ENCODE data around the gene S1PR3. TPM values are rescaled to one million over a fixed set of nuclear protein-coding genes. Genes with fewer than 3 reads are reported as not detected.

S1PR3 gene
- total RNA-seq, 4 donors from 2014 or later, result 1.9 to 6.7 (median 4.3) TPM

DNA sequence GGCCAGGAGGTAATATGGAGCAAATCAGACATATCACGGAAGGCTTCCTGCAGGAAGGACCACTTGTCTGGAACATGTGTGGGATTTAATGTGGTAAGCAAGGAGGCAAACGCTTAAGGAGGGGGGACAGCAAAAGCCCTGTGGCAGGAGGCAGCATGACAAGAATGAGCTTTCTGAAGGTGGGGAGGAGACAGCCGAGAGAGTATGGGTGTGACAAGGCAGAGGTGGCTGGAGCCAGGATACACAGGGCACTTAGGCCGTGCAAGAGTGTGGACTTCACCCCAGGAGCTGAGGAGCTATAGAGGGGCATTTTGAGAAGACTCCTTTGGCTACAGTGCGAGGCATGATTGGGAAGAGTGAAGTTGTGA, 14.4 kb upstream of the S1PR3 start:
- DNase-seq, result peak in 1 of 3 donors; percentile 5

DNA sequence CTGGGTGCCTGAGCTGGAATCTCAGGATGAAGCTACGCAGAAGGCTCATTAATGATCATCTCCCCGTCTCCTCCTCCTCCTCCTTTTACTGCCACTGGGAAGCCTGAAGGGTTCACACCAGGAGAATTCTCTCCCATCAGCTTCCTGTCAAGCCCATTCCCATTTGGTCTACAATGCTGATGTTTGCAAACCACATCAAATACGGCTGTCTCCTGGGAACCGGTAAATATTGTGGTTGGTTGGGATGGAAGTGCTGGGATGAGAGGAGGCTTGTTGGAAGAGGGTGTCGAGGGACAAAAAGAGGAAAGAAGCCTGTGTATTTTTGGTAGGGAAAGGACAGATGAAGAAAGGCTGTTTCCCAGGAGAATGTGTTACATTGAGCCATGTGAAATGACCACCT, 13.2 kb upstream of the S1PR3 start:
- TF ChIP-seq, protein P1, sequence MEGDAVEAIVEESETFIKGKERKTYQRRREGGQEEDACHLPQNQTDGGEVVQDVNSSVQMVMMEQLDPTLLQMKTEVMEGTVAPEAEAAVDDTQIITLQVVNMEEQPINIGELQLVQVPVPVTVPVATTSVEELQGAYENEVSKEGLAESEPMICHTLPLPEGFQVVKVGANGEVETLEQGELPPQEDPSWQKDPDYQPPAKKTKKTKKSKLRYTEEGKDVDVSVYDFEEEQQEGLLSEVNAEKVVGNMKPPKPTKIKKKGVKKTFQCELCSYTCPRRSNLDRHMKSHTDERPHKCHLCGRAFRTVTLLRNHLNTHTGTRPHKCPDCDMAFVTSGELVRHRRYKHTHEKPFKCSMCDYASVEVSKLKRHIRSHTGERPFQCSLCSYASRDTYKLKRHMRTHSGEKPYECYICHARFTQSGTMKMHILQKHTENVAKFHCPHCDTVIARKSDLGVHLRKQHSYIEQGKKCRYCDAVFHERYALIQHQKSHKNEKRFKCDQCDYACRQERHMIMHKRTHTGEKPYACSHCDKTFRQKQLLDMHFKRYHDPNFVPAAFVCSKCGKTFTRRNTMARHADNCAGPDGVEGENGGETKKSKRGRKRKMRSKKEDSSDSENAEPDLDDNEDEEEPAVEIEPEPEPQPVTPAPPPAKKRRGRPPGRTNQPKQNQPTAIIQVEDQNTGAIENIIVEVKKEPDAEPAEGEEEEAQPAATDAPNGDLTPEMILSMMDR (IDR thresholded peaks at IDR 0.05), result no peak
- TF ChIP-seq POLR2A (IDR thresholded peaks at IDR 0.05), result no peak
- peak in 1 of 3 donors; percentile 2 for DNase-seq
- Histone ChIP-seq H3K27me3 (no peaks in the 10 kb centered on the region), H3K27ac (no peak overlapping the region), H3K4me1 (no peaks in the 10 kb centered on the region), H3K36me3 (no peaks in the 10 kb centered on the region), H3K4me3 (no peak overlapping the region), H3K9me3 (no peaks in the 10 kb centered on the region)

More for the DNA sequence above, 14.4 kb upstream of the S1PR3 start:
- Histone ChIP-seq H3K36me3 (no peaks in the 10 kb centered on the region), H3K4me3 (no peak overlapping the region), H3K9me3 (no peaks in the 10 kb centered on the region), H3K27me3 (no peaks in the 10 kb centered on the region), H3K27ac (no peak overlapping the region), H3K4me1 (no peaks in the 10 kb centered on the region)
- TF ChIP-seq, protein P1 (IDR thresholded peaks at IDR 0.05), result no peak
- TF ChIP-seq POLR2A (IDR thresholded peaks at IDR 0.05), result no peak

DNA sequence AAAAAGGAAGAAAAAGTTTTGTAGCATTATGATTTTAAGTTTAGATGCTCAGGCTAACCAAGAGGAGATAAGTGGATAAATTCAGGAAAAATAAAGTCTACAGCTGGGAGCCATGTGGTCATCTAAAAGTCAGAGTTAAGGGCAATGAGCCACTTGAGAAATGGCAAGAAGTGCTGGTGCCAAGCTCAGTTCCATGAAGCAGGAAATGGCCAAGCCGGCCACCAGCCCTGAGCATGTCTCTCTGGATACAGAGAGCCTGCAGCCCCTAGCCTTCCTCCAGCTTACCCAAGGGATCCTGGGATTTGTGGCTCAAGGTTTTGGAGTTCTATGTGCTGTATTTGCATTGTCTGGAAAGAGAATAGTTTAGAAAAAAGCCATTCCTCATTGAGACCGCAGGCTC, 12.2 kb upstream of the S1PR3 start:
- Histone ChIP-seq H3K4me1 (no peaks in the 10 kb centered on the region), H3K27me3 (no peaks in the 10 kb centered on the region), H3K9me3 (no peaks in the 10 kb centered on the region), H3K27ac (no peak overlapping the region), H3K36me3 (no peaks in the 10 kb centered on the region), H3K4me3 (no peak overlapping the region)
- no peak for TF ChIP-seq POLR2A (IDR thresholded peaks at IDR 0.05)
- TF ChIP-seq, protein P1 (IDR thresholded peaks at IDR 0.05), result no peak
- no peak for DNase-seq

DNA sequence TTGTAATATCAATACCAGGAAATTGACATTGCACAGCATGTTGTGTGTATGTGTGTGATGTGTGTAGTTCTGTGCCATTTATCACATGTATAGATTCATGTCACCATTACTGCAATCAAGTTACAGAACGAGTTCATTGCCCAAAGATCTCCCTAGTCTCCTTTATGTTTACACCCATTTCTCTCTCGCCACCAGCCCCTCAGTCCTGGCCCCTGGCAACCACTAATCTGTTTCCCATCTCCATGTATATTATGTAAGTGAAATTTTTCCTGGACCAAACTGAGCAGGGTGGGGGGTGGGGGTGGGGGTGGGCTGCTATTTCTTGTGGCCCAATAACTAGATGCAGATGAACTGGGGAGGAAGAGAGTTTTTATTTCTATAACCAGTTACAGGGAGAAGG, 11.5 kb upstream of the S1PR3 start:
- no peak overlapping the region for H3K4me3 ChIP-seq
- no peaks in the 10 kb centered on the region for H3K36me3 ChIP-seq
- H3K27me3 ChIP-seq, result no peaks in the 10 kb centered on the region
- DNase-seq, result no peak
- no peaks in the 10 kb centered on the region for H3K9me3 ChIP-seq
- H3K4me1 ChIP-seq, result no peaks in the 10 kb centered on the region
- TF ChIP-seq, protein P1 (IDR thresholded peaks at IDR 0.05), result no peak
- TF ChIP-seq POLR2A (IDR thresholded peaks at IDR 0.05), result no peak
- H3K27ac ChIP-seq, result no peak overlapping the region

DNA sequence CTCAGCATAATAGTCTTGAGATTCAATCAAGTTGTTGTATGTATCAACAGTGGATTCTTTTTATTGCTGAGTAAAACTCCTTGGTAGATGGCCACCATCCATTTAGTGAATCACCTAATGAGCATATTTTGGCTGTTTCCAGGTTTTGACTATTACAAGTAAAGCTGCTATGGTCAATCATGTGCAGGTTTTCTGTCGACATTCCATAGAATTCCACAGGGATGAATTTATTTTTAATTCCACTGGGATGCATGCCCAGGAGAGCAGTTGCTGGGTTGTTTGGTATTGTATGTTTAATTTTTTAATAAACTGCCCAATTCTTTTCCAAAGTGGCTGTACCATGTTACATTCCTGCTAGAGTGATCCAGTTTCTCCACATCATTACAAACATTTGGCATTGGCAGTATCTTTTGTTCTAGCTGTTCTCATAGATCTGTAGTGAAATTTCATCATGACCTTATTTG, 10.5 kb upstream of the S1PR3 start:
- H3K9me3 ChIP-seq, result no peaks in the 10 kb centered on the region
- H3K4me1 ChIP-seq, result no peaks in the 10 kb centered on the region
- no peak overlapping the region for H3K4me3 ChIP-seq
- H3K27me3 ChIP-seq, result no peaks in the 10 kb centered on the region
- H3K27ac ChIP-seq, result no peak overlapping the region
- no peak for DNase-seq
- TF ChIP-seq, protein P1 (IDR thresholded peaks at IDR 0.05), result no peak
- no peak for TF ChIP-seq POLR2A (IDR thresholded peaks at IDR 0.05)
- H3K36me3 ChIP-seq, result no peaks in the 10 kb centered on the region

Data from Peyer's patch (tissue), 4 donors.